T follicular helper cell (primary cell): ENCODE data around the gene OR2F1.

Source experiments
- DNase-seq: peaks from one replicate; pipeline ENCODE4 v3.0.0-alpha.2; 2020; ENCODE audit warnings: low read depth

OR2F1 gene

GRCh38 chr7:143954135-143954534 is 509 bp upstream of the OR2F1 start:
- DNase-seq: no peak

- no peak for DNase-seq
Measured at GRCh38 chr7:143958781-143959180, 4.1 kb downstream of the OR2F1 start.

GRCh38 chr7:143960813-143961610 is 6.4 kb downstream of the OR2F1 start:
- no peak for DNase-seq

GRCh38 chr7:143965280-143965679 is 10.6 kb downstream of the OR2F1 start:
- DNase-seq: no peak

- DNase-seq: no peak
Measured at GRCh38 chr7:143967398-143967797, 12.8 kb downstream of the OR2F1 start.

- DNase-seq: no peak
Measured at GRCh38 chr7:143973870-143974416, 19.3 kb downstream of the OR2F1 start.

GRCh38 chr7:143974459-143974858 is 19.8 kb downstream of the OR2F1 start:
- no peak for DNase-seq

GRCh38 chr7:143975617-143976016 is 21.0 kb downstream of the OR2F1 start:
- DNase-seq: no peak

GRCh38 chr7:143978585-143978984 is 23.9 kb downstream of the OR2F1 start:
- no peak for DNase-seq

GRCh38 chr7:143979359-143979758 is 24.7 kb downstream of the OR2F1 start:
- DNase-seq: no peak

- no peak for DNase-seq
Measured at GRCh38 chr7:143979998-143980397, 25.4 kb downstream of the OR2F1 start.

GRCh38 chr7:143980746-143981510 is 26.3 kb downstream of the OR2F1 start:
- no peak for DNase-seq

- DNase-seq: no peak
Measured at GRCh38 chr7:143983960-143984359, 29.3 kb downstream of the OR2F1 start.

- no peak for DNase-seq
Measured at GRCh38 chr7:143987513-143987912, 32.9 kb downstream of the OR2F1 start.

GRCh38 chr7:143988976-143989745 is 34.5 kb downstream of the OR2F1 start:
- DNase-seq: no peak

- no peak for DNase-seq
Measured at GRCh38 chr7:143992670-143993069, 38.0 kb downstream of the OR2F1 start.

GRCh38 chr7:143993924-143994323 is 39.3 kb downstream of the OR2F1 start:
- no peak for DNase-seq

GRCh38 chr7:144000020-144000419 is 45.4 kb downstream of the OR2F1 start, which contains the start of gene OR6B1:
Gene OR6B1 (plus strand): TSS chr7:144000320. CDS start chr7:144003997, 3,677 bp downstream.
- DNase-seq: no peak

- DNase-seq: no peak
Measured at GRCh38 chr7:144001543-144001942, 46.9 kb downstream of the OR2F1 start.

- no peak for DNase-seq
Measured at GRCh38 chr7:144004703-144005102, 50.1 kb downstream of the OR2F1 start.

- no peak for DNase-seq
Measured at GRCh38 chr7:144006029-144006691, 51.5 kb downstream of the OR2F1 start.

GRCh38 chr7:144006692-144007042 is 52.0 kb downstream of the OR2F1 start:
- DNase-seq: no peak
